GM19351 (cell line): ENCODE measurements around the gene MAP4K2.
"Not testable (repeated sequence)": the region's sequence is repeated elsewhere in the genome, so short reads cannot be mapped to it uniquely, and the experiment has no call there.

Experiments
- ATAC-seq: cut with Tn5 transposase; IDR thresholded peaks from one replicate; pipeline ENCODE4 v1.9.1; 2021; ENCODE audit warnings: mild to moderate bottlenecking, moderate library complexity; ENCODE audit not compliant: unreplicated experiment

The MAP4K2 gene

DNA sequence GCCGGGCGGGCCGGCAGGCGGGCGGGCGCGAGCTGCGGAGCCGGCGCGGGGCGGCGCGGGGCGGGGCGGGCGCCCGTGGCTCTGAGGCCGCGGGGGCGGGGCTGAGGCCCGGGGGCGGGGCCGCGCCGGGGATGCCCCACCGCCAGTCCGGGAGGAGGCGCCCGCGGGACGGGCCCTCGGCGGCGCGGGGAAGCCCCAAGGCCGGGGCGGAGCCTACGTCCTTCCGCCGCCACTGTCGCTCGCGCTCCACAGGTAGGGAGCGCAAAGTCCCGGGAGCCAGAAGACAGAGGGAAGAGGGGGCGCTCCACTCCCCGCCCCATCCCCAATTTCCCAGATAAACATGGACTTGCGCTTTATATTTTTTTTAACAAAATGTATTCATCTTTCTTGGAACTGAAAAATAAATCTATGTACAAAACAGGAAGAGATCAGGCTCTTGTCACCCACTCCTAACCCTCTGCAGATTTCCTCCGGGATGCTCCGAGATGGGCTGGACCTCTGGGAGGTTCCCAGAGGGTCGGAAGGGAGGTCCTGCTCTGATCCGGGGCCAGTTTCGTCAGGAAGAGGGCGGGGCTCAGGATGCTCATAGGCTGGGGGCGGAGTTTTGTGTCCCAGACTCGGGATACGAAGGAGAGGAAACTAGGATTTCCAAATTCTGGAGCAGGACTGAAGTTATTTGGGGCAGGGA lies at the start of gene MAP4K2:
Gene MAP4K2 (minus strand): TSS at position 57 of the 688 bp plus-strand sequence. CDS start 65 bp downstream, outside the sequence.
- peak; percentile 61 for ATAC-seq

DNA sequence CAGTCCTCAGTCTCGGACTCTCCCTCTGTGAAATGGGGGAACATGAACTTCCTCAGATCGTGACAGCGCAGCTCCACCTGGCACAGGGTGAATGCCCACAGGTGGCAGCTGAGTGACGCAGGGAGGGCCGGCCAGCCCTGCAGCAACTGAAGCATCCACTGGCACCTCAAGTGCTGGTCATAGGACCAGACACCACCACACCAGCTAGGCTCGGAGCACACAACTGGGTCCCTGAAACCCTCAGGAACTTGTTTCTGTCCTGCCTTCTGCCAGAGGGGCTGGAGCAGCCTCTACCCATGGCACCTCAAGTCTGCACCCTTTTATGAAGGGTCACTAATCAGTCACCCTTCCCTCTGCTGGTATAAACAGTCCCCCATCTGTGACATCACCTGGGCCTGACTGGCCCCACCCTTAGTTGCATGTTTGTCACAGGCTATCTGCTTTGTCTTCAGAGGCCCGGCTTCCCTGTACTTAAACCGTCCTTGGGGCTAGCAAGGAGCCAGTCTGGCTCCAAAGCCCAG lies 48.9 kb upstream of the MAP4K2 start:
- ATAC-seq, result no peak

DNA sequence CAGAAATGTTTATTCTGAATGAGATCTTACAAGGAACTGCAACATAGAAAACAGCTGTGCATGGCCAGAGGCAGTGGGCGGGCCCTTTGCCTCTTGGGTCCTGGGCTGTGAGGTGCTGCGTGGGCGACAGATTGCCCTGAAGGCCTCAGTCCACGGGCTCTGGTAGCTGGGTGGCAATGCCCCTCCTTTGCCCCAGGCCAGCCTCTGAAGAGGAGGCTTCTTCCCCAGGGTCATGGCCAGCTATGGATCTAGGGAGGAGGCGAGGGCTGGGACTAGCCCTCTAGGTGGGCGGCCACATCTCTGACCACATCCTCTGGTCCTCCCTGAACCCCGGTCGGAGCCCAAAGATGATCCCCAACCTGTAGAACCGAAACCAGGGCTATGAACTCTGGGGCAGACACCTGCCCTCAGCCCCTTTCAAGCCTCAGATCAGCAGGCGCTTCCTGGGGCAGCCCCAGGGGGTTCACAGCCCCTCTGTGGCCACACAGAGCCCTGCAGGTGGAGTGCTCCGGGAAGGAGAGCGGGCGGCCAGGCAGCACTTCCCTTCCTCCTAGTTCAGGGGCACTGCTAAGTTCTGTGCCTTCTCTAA lies 48.1 kb upstream of the MAP4K2 start:
- ATAC-seq, result peak; percentile 74

DNA sequence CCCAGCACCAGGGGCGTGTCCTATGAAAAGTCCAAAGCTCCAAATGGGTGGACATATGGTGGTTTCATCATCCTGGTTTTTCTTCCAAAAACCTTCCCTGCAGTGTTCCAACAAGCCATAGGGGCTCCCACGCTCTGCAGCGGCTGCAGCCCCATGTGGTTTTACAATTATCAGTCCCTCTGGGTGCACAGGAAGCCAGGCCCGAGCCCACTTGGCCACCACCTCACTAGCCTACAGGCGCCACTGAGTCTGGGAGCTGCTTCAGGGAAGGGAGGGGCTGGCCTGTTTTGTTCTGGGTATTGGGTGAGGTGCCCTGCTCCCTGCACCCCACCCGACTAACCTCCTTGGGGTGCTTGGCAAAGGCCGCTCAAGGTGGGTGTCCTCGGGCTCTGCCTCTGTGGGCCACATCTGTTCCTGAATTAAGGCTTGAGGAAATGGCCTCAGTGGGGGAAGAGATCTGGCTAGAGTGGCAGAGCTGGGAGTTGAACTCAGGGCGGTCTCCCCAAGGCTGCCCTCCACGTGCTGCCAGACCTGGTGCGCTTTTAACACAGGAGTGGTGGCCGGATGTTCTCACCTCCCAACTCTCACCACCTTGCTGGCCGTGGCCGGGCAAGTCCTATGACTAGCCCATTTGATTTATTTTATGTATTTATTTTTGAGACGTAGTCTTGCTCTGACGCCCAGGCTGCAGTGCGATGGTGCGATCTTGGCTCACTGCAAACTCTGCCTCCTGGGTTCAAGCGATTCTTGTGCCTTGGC lies 46.8 kb upstream of the MAP4K2 start:
- ATAC-seq, result no peak

DNA sequence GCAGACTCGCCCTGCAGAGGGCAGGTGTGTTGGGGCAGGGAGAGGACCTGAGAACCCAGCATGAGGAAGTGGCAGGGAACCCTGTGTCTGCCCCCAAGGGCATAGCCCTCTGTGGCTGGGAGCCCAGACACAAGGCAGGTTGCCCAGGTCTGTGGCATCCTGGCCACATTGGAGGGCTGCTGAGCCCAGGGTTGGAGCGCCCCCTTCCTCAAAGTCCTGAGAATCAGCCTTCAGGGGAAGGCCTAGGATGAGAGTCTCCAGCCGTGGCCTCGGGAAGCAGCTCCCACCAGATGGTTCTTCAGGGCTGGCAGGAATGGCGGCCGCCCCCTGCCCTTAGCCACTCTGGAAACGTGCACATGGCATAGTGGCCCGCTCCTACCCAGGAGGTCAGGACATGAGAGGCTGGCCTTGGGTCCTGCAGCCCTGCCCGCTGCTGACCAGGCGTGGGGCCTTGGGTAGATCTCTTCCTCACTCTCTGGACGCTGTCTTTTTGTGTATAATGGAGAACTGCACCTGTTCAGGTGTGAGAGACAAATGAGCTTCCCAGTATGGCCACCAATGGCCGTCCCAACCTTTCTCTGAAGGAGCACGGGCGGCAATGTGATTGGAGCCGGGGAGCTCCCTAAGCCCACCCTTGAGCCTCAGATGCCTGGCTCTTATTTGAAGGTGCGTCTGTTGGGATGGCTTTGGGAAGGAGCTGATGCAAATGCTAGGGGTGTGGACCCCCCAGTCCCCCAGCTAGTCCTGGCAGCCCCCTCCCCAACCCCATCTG lies 46.0 kb upstream of the MAP4K2 start:
- ATAC-seq, result no peak

DNA sequence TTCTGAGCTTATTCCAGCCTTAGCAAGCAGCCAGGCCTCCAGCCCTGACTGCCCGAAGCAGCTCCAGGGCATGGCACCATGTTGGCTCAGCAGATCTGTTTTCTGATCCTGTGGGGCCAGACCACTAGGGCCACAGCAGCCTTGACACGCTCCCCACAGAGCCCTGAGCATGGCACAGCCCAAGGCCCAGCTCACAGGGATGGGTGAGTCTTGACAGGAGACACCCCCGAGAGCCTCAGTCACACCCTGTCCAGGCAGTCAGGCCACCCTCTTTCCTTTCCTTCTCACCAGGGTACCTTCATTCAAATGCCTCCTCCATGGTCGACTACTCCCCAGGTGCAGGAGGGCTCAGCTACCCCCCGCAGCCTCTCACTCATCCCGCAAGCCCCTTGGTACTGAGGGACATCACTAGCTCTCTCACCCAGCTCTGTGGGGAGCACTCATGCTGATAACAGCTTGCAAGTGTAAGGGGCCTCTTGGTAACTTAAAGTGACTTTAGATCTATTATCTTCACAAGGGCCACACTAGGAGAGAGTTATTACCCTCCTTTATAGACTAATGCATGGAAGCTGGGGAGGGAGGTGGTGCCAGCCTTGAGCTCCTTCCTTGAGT lies 45.3 kb upstream of the MAP4K2 start:
- no peak for ATAC-seq

DNA sequence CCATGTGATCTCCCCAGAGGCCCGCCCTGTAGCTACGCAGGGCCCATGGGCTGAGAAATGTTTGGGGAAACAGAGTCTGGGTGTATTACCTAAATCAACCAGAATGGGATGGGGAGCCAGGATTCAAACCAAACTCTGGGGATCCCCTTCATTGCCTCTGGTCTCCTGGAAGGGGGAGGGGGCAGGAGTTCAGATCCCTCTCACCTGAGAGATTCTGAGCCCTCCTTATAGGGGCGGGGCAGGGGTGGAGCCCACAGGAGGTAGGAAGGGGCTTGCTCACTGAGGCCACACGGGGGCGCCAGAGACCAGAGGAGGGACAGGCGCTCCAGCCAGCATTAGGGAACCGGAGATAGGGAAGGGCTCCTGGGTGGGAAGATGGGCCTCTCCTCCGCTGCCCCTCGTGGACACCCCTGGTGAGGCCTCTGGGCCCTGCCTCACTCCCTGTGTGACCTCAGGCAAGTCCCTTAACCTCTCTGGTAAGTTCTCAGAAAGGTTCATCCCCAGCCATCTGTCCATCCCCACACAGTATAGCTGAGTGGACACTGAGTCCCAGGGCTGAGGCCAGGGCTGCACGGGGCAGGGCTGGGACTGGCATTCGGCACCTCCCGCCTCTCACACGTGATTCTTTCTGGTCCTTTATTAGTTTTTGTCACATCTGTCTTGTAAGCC lies 44.1 kb upstream of the MAP4K2 start:
- no peak for ATAC-seq

DNA sequence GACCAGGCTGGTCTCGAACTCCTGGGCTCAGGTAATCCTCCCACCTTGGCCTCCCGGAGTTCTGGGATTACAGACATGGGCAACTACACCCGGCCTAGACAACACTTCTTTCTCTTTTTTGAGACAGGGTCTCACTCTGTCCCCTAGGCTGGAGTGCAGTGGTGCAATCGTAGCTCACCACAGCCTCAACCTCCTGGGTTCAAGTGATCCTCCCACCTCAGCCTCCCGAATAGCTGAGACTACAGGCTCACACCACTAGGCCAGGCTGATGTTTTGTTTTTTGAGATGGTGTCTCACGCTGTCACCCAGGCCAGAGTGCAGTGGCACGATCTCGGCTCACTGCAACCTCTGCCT lies 42.7 kb upstream of the MAP4K2 start:
- ATAC-seq, result not testable (repeated sequence)

DNA sequence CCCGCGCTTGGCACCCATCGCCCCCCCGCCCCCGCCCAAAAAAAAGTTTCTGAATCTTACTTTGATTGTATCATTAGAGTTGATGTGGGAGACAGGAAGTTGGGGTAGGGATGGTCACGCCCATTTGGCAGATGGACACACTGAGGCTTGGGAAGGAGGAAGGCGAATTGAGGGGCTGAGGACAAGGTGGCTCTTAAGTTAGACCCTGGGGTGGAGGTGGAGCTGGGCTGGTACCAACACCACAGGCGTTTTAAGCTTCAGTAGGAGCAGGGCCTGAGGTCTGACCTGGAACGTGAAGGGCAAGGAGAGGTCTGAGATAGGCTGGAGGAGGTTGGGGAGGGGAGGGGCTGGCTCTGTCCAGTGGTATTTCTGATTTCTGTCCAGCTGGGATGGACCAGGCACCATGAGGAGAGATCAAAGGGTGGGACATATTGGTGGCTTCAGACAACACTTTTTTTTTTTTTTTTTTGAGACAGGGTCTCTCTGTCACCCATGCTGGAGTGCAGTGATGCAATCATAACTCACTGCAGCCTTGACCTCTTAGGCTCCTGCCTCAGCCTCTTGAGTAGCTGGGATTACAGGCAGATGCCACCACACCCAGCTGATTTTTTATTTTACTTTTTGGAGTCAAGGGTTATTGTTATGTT lies 42.2 kb upstream of the MAP4K2 start:
- ATAC-seq, result no peak

DNA sequence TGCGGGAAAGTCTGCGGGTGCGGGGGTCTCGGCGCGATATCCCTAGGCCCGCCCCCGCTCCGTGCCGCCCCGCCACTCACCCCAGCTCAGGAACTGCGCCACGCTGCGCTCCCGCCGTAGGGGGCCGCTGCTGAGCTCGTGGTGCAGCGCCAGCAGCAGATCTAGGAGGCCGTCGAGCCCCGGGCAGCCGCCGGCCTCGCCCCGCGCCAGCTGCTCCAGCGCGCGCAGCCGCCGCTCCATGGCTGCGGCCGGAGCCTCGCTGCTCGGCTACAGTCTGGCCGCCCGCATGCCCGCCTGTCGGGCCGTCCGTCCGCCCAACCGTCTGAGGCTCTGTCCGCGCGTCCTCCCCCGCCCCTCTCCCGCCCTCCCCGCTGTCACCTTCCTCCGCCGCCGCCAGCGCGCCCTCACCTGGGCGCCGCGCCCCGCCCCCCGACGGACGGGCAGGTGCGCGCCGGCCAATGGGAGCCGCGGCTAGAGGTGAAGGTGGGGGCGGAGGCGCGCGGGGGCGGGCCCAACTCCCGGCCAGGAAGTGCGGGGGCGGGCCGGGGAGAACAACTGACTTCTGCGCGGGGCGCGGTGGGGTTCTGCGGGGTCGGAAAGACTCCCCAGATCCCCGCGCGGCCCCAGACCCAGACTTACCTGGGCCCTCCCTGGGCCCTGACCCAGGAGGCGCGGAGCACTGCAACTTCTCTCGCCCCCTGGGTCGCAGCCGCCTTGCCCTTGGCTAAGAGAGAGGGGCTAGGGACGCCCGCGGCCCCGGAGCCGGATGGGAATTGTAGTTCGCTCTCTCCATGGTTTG lies 41.5 kb upstream of the MAP4K2 start, which contains the start of gene CDC42BPG:
Gene CDC42BPG (minus strand): TSS at position 324 of the 799 bp plus-strand sequence. CDS start 84 bp downstream, at position 240.
- ATAC-seq, result no peak

DNA sequence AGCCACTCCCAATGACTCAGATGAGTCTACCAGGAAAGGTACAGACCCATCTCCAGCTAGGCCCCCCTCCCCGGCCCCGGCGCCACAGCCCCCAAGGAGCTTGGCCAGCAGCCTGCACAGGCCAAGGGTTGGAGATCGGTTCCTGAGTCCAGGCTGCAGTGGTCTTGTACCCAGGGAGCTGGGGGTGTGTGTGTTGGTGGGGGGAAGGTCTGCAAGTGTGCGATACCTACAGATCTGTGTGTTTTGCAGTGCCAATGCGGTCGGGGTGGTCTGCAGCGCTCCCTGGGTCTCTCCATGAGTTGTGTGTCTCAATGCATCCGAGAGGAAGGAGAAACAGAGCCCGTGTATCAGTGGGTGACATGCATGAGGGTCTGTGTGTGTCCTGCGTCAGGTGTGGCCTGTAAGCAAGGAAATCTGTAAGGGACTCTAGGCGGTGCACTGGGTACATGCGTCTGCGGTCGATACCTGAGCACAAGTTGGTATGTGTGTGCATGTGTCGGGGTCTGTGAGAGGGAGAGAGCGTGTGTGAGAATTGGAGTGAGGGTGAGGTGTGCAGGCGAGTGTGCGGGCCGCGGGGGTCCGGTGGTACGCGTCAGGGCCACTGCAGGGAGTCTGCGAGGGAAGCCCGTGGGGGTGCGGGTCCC lies 40.8 kb upstream of the MAP4K2 start:
- ATAC-seq, result no peak

DNA sequence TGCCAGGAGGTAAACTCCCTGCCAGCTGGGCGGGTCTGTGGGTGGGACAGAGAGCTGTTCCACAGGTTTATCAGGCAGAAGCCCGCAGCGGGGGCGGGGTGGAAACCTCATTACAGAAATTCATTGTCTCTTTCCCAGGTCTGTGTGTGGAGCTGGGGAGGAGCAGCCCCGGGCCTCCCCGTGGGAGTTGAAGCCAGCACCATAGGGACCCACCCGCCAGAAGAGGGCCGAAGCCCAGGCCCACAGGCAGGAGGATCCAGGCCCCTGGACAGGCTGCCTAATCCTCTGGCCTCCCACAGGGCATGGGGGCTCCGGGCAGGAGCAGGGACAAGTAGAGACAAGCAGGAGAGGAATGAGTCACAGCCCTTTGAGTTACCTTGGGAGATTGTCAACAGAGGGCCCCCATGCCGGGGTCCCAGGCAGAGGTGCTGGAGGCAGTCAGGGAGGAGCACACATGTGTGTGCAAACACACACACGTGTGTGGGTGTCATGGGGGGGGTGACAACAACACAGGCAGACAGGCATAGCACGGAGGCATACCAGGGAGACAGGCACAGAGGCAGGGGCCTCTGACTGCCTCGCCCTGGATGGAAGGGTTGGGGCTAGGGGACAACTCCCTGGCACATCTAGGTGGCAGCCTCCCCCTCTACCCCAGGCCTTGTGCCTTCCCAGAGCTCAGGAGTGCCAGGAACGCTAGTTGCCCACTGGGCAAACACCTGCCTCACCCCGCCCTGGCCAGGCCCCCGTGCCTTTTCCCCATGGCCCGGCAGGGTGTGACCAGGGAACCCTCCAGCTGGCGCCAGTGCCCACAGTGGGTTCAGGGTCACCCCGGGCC lies 40.1 kb upstream of the MAP4K2 start:
- no peak for ATAC-seq

DNA sequence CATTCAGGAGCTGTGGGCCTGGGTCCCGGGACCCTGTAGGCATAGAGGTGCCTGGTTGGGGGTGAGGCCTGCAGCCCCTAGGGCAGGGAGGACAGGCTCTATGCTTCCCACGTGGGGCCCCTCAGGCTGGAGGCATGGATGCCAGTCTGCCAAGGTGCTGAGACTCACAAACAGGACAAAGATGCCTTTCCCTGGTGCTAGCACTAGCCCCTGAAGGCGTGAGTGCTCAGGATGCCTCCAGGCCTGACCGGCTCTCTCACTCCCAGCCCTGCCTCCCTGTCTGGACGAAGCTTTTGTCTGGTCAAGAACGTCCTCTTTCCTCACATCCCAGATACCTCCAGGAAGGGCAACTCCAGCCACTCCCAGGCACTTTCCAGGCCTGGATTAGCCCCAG lies 39.3 kb upstream of the MAP4K2 start:
- ATAC-seq, result no peak

DNA sequence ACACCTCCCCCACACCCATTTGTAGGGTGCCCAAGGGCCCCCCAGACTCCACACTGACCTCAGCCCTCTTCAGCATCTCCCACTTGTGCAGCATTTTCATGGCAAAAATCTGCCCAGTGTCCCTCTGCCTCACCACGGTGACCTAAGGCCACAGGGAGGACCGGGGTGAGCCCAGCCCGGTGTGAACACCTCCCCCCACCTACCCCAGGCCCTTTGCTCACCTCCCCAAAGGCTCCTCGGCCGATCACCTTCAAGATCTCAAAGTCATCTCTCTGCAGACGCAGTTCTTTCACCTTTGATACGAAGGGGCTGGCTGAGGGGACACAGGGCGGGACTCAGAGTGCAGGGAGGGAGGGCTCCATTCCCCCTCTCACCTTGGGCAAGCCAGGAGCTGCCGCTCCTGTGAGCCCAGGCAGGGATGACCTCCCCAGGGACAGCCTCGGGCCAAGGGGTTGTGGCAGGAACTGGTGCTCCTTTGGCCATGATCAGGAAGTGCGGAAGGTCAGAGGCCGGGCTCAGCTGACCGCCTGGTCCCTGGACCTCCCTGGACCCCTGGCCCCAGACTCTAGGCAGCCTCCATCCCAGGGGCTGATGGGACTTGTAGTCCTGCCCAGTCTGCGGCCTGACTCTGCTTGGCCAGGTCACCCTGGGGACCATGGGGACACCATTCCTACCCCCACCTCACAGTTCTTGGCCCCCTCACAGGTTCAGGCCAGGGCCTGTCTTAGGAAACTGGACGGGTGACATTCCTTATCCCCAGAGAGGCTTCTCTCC lies 38.8 kb upstream of the MAP4K2 start:
- no peak for ATAC-seq

DNA sequence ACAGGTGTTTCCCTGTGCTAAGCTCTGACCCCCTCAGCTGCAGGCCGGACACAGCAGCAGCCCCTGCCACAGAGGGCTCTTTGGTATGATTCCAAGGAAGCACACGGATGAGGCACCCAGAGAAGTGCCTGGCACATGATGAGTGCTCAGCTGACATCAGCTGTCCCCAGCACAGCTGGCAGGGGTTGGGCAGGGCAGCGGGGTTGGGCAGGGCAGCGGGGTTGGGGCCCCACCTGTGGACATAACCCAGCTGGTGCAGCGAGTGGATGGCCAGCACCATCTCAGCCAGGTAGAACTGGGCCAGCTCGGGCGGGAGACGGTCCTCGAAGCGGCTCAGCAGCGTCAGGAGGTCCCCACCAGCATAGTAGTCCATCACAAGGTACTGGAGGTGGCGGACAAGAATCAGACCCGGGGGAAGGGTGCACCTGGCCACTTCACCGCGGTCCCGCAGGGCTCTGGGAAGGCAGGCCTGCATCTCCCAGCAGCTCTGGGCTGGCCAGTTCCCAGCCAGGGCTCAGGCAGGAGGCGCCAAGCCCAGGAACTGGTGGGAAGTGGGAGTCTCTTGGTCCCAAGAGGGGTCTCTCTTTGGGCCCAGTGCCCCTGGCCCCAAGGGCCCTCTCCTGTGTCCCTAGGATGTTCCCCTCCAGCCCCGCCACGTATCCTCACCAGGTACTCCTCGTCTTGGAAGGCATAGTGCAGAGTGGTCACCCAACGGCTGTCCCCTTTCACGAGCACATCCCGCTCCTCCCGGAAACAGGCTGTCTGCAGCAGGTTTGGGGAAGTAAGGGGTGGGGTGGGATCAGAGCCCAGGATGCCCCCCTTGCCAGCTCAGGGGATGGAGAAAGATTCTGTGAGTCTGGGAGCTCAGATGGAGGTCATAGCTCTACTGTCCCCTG lies 37.1 kb upstream of the MAP4K2 start:
- ATAC-seq, result no peak

DNA sequence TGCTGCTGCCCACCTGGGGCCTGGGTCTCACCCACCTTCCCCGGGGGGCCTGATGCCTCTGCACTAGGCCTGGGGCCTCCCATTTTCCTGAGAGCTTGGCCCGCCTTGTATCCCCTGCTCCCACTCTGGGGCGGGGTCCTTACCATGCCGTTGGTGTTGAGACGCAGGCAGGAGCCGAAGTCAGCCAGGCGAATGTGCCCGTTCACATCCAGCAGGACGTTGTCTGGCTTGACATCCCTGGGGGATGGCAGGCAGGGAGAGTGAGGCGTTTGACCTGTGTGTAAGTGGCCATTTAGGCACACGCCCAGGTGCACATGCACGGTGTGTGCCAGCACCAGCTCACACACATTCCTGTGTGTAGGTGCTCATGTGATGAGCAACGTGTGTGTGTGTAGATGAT lies 36.3 kb upstream of the MAP4K2 start:
- no peak for ATAC-seq
